ENCODE results near the gene DAZAP2.

- no peak for TF ChIP-seq GATA3 (IDR thresholded peaks at IDR 0.05; ENCODE audit: low read depth, low read length)
- TF ChIP-seq GATA2 (IDR thresholded peaks at IDR 0.05; ENCODE audit: low read depth, low read length), result no peak
Observed at GRCh38 chr12:51216642-51217041, 22.0 kb upstream of the DAZAP2 start.
